Measurements from ENCODE around the gene VSIG10.

DNA sequence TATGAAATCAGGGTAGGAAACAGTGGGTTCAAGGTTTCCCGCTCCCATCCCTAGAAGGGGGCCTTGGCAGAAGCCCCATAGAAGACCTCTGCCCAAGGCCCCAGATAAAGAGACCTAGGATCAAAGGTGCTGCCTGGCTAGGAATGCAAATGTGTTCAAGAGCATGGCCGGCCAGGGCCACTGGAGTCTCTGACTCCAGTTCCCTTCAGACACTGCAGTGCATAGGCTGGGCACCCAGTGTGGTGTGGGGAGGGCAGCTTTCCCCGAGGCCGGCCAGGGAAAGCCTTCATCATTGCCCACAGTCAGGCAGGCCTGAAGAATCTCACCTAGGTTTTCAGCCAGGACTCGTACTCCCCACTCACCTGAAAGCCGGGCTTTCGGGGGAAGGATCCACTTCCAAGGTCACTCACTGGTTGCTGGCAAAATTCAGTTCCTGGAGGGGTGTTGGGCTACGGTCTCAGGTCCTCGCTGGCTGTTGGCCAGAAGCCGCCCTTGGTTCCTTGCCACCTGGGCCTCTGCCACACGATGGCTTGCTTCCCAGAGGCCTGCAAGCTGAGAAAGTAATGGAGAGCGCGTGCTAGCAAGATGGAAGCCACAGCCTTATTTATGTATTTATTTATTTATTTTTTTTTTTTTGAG, 22.4 kb upstream of the VSIG10 start:
- TF ChIP-seq, protein P1, sequence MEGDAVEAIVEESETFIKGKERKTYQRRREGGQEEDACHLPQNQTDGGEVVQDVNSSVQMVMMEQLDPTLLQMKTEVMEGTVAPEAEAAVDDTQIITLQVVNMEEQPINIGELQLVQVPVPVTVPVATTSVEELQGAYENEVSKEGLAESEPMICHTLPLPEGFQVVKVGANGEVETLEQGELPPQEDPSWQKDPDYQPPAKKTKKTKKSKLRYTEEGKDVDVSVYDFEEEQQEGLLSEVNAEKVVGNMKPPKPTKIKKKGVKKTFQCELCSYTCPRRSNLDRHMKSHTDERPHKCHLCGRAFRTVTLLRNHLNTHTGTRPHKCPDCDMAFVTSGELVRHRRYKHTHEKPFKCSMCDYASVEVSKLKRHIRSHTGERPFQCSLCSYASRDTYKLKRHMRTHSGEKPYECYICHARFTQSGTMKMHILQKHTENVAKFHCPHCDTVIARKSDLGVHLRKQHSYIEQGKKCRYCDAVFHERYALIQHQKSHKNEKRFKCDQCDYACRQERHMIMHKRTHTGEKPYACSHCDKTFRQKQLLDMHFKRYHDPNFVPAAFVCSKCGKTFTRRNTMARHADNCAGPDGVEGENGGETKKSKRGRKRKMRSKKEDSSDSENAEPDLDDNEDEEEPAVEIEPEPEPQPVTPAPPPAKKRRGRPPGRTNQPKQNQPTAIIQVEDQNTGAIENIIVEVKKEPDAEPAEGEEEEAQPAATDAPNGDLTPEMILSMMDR (IDR thresholded peaks at IDR 0.05 in 8 of 11, conservative IDR thresholded peaks at IDR 0.05 in 3 of 11), result no peak
- no peak for TF ChIP-seq POLR2A (IDR thresholded peaks at IDR 0.05)

Measured in spleen (tissue), 7 donors.